ENCODE data around the gene TSPAN15.
"Not testable (repeated sequence)": the region's sequence is repeated elsewhere in the genome, so short reads cannot be mapped to it uniquely, and the experiment has no call there.

The TSPAN15 gene

DNA sequence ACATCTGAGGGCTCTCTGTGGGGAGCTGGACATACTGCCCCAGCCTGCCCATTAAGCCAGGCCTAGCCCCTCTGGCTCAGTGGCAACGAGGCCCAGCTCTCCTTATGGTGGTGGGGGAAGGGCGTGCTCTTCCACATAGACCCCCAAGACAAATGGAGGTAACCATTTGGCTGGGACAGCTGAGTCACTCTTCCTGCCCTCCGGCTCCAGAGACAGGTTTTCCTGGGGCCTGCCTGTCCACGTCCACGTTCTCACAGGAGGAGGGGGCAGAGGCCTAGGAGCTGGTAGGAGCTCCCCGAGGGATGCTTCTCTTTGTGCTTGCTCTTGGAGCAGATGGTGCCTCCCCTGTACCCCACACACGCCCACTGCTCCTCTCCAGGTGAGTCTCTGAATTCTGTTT is 33.5 kb downstream of the TSPAN15 start:
- TF ChIP-seq CTCF (IDR thresholded peaks at IDR 0.05; ENCODE audit: extremely low read depth, missing control alignments) = no peak

DNA sequence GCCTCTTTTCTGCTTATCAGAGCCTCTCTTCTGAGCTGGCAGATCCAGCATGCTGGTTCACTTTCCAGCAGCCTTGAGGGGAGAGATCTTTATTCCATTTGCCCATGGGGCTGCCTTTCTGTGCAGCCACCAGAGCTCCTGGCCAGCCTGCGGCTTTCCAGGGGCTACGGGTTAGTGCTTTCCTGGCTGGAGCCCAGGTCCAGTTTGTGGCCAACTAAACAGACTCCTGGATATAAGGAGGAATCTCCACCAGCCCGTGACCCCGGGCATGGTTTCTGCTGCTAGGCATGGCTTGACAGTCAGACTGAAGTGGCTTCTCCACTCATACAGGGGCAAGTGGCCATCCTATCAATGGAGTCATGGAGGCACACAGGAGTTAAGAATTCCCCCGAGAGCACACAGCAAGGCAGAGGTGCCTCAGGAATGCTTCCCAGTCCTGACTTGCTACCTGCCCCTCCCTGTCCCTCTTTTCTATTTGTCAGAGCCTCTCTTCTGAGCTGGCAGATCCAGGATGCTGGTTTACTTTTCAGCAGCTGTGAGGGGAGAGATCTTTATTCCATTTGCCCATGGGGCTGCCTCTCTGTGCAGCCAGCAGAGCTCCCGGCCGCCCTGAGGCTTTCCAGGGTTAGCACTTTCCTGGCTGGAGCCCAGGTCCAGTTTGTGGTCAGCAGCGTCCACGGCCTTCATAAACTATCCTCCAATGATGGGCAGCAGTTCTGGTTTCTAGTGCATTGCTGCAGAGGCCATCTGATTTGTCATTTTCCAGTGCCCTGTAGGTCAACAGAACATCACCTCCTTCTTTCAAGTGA is 35.9 kb downstream of the TSPAN15 start:
- TF ChIP-seq CTCF (IDR thresholded peaks at IDR 0.05; ENCODE audit: extremely low read depth, missing control alignments) = no peak
- DNase-seq (ENCODE audit: low spot score) = no peak

More for the DNA sequence above, 33.5 kb downstream of the TSPAN15 start:
- DNase-seq (ENCODE audit: low spot score) = no peak

DNA sequence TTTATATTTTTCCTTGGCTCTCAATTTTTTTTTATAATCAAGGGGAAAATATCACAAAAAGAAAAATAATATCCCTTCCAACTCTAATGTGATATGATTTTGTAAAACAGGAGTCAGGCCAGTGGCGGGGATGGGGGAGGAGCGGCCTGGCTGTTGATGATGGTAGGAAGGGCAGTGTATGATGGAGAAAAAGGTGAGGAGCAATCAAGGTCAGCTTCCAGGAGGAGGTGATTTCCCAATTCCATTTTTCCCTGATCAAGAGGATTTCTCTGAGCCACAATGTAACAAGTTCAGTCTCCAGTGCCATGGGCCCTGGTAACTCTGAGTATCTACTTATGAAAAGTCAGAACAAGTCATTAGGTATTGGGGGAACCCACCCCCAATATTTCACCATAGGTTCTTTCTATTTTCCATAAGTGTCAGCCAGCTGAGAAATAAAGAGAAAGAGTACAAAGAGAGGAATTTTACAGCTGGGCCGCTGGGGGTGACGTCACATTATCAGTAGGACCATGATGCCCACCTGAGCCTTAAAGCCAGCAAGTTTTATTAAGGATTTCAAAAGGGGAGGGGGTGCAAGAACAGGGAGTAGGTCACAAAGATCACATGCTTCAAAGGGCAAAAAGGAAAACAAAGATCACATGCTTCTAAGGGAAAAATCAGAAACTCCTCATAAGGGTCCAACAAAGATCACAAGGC is 37.0 kb downstream of the TSPAN15 start:
- DNase-seq (ENCODE audit: low spot score) = not testable (repeated sequence)

GRCh38 chr10:69488856-69489255 is 37.6 kb downstream of the TSPAN15 start:
- DNase-seq (ENCODE audit: low spot score) = not testable (repeated sequence)

GRCh38 chr10:69489506-69490090 is 38.3 kb downstream of the TSPAN15 start:
- DNase-seq (ENCODE audit: low spot score) = no peak

DNA sequence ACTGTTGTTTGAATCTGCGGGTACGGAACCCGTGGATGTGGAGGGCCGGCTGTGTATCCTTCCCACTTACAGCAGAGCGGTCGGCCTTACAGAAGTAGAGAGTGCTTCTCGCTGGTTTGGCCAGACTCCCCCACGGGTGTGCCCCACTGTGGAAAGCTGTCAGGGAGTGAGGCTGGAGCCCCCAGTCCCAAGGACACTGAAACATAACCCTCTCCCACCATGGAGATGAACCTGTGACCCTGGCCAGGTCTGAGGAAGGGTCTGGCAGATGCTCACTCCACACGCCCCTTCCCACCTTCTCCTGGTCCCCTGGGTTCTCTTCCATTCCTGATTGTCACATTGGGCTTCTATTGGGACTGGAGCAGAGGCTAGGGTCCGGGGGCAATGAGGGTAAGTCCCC is 39.6 kb downstream of the TSPAN15 start:
- no peak for DNase-seq (ENCODE audit: low spot score)
- TF ChIP-seq CTCF (IDR thresholded peaks at IDR 0.05; ENCODE audit: extremely low read depth, missing control alignments) = no peak

More at GRCh38 chr10:69489506-69490090, 38.3 kb downstream of the TSPAN15 start:
- no peak for TF ChIP-seq CTCF (IDR thresholded peaks at IDR 0.05; ENCODE audit: extremely low read depth, missing control alignments)

DNA sequence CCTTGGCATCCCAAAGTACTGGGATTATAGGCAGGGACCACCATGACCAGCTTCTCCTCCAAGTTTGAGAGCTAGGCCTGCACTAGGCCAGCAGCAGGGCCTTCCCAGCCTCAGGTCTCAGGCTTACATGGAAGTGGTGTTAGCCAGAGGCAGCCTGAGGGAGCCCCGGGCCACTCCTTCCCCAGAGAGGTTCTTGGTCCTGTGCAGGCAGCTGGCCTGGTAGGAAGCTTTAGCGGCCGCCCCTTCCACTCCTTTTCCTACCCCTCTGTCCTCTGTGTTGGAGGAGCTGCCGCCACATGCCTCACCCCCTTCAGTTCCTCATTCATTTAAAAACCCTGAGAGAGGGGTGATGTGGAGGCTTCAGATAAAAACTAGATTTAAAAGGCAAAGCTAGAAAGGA is 40.3 kb downstream of the TSPAN15 start:
- no peak for TF ChIP-seq CTCF (IDR thresholded peaks at IDR 0.05; ENCODE audit: extremely low read depth, missing control alignments)
- DNase-seq (ENCODE audit: low spot score) = no peak

DNA sequence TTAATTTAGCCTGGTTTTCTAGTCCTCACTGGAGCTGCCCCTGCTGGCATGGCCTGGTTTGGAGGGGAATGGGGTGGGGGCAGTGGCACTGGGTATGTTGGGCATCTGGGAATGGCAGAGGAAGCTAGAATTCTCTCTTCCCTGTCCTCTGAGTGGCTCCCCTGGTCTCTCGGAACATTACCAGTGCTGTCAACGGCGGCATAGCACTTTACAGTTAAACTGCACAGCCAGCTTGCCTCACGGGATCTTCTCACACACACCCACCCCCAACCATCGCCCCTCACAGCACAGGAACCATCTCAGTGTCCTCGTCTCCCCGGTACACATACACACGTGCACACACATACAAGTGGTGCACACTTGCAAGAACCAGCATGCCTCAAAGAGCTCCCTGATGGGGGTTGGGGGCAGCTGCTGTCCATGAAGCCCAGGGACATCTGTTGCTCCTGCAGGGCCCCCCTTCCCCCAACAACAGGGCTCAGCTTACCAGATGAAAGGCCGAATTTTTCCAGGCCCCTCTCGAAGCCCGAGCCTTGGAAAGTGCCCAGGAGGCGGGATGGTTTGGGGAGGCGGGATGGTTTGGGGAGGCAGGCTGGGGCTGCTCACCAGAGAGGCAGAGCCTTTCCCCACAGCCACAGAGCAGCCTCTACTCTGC is 41.0 kb downstream of the TSPAN15 start:
- DNase-seq (ENCODE audit: low spot score) = no peak
- TF ChIP-seq CTCF (IDR thresholded peaks at IDR 0.05; ENCODE audit: extremely low read depth, missing control alignments) = no peak
